Stimulated activated CD4-positive, alpha-beta T cell treated with anti-CD3 and anti-CD28 coated beads, Interleukin-15, amount 100 ng/mL, for 48 hours (primary cell): ENCODE results near the gene LRRTM3.

ENCODE experiments used
- DNase-seq, 2 donors: peaks; one replicate each; pipeline ENCODE4 v3.0.0-alpha.2; 2020; ENCODE audit warnings: low read depth in 2 of 2

The LRRTM3 gene

GRCh38 chr10:66934711-66935110 lies 8.9 kb downstream of the LRRTM3 start:
- no peak for DNase-seq

- no peak for DNase-seq
Measured at GRCh38 chr10:66940965-66941364, 15.1 kb downstream of the LRRTM3 start.

GRCh38 chr10:66941491-66941890 lies 15.7 kb downstream of the LRRTM3 start:
- no peak for DNase-seq

- DNase-seq = no peak
Measured at GRCh38 chr10:66942407-66942806, 16.6 kb downstream of the LRRTM3 start.

GRCh38 chr10:66943590-66943989 lies 17.8 kb downstream of the LRRTM3 start:
- DNase-seq = no peak

- no peak for DNase-seq
Measured at GRCh38 chr10:66951896-66952295, 26.1 kb downstream of the LRRTM3 start.

- no peak for DNase-seq
Measured at GRCh38 chr10:66958466-66958865, 32.6 kb downstream of the LRRTM3 start.

- no peak for DNase-seq
Measured at GRCh38 chr10:66964946-66965345, 39.1 kb downstream of the LRRTM3 start.

GRCh38 chr10:66980246-66980815 lies 54.5 kb downstream of the LRRTM3 start:
- DNase-seq = no peak

GRCh38 chr10:66981361-66982052 lies 55.7 kb downstream of the LRRTM3 start:
- no peak for DNase-seq

GRCh38 chr10:66982053-66982420 lies 56.2 kb downstream of the LRRTM3 start:
- DNase-seq = no peak

GRCh38 chr10:66982792-66983474 lies 57.1 kb downstream of the LRRTM3 start:
- no peak for DNase-seq

GRCh38 chr10:66983475-66983818 lies 57.6 kb downstream of the LRRTM3 start:
- no peak for DNase-seq

- no peak for DNase-seq
Measured at GRCh38 chr10:66990143-66990830, 64.5 kb downstream of the LRRTM3 start.

- DNase-seq = no peak
Measured at GRCh38 chr10:66996996-66997395, 71.2 kb downstream of the LRRTM3 start.

- DNase-seq = no peak
Measured at GRCh38 chr10:66999762-67000545, 74.1 kb downstream of the LRRTM3 start.

- no peak for DNase-seq
Measured at GRCh38 chr10:67004690-67005089, 78.9 kb downstream of the LRRTM3 start.

- no peak for DNase-seq
Measured at GRCh38 chr10:67005981-67006380, 80.1 kb downstream of the LRRTM3 start.

GRCh38 chr10:67011480-67011879 lies 85.6 kb downstream of the LRRTM3 start:
- no peak for DNase-seq

GRCh38 chr10:67011981-67012380 lies 86.1 kb downstream of the LRRTM3 start:
- DNase-seq = no peak

GRCh38 chr10:67015225-67015624 lies 89.4 kb downstream of the LRRTM3 start:
- DNase-seq = no peak

GRCh38 chr10:67017218-67017617 lies 91.4 kb downstream of the LRRTM3 start:
- no peak for DNase-seq
